Measurements from ENCODE around the gene ABCA4. TPM values are rescaled to one million over a fixed set of nuclear protein-coding genes. Genes with fewer than 3 reads are reported as not detected.

ABCA4 gene
- total and polyA plus RNA-seq, 2 of the 8 experiments (the other 6 are each of a cell fraction or from before 2014, with no cell fraction given): 0.06 TPM; not detected in 1

GRCh38 chr1:94105957-94106529 lies 14.9 kb downstream of the ABCA4 start:
- DNase-seq (ENCODE audit: low read depth in 1 of 2, low spot score in 2 of 2): no peak
- peak overlapping the region in 1 of 2 experiments; percentile 50; a peak in 1 of 4 replicates for H3K4me2 ChIP-seq (ENCODE audit: insufficient read depth in 1 of 2, low read depth in 2 of 2, low read length in 2 of 2)
- WGBS, 2 experiments (ENCODE audit: extremely low coverage in 1 of 2, insufficient coverage in 1 of 2, insufficient read length in 1 of 2, insufficient replicate concordance in 2 of 2, low coverage in 1 of 2, low lambda C conversion rate in 2 of 2, missing lambda C conversion rate in 1 of 2): 82% methylated on average over 9 of the region's 9 CpGs; no CpG with 5 or more reads in 1 of the 2 experiments

More at GRCh38 chr1:94105957-94106529, 14.9 kb downstream of the ABCA4 start:
- Histone ChIP-seq H4K8ac (ENCODE audit: extremely low read depth, insufficient read depth, low read length) (no peak overlapping the region), H3K36me3 (ENCODE audit: control insufficient read depth in 2 of 4, insufficient read depth in 4 of 4, low read length in 3 of 4) (no peaks in the 10 kb centered on the region), H2BK120ac (replicated peaks; ENCODE audit: low read depth, low read length) (no peak overlapping the region), H3K27me3 (replicated peaks in 1 of 4; ENCODE audit: control insufficient read depth in 3 of 4, extremely low read depth in 1 of 4, insufficient read depth in 3 of 4, low read length in 3 of 4) (peaks cover 0 to 5% (median 2%) of the 10 kb centered on the region in 4 experiments; a peak in 3 of 7 replicates), H3K4me1 (replicated peaks in 1 of 4; ENCODE audit: control insufficient read depth in 3 of 4, insufficient read depth in 4 of 4, low read length in 3 of 4) (peaks cover 0 to 13% (median 7%) of the 10 kb centered on the region in 4 experiments; a peak in 6 of 7 replicates), H4K91ac (replicated peaks; ENCODE audit: insufficient read length, low read length) (no peak overlapping the region), H3K4me3 (ENCODE audit: extremely low read depth in 1 of 4, insufficient read depth in 2 of 4, low read depth in 3 of 4, low read length in 4 of 4) (peak overlapping the region in 1 of 4 experiments; percentile 14; a peak in 1 of 8 replicates), H3K79me2 (ENCODE audit: control insufficient read depth in 1 of 2, insufficient read depth in 2 of 2, low read length in 2 of 2) (no peaks in the 10 kb centered on the region), H3K14ac (ENCODE audit: insufficient read length) (no peak overlapping the region), H3K56ac (replicated peaks; ENCODE audit: insufficient read length, low read depth, low read length) (no peak overlapping the region), H3K23ac (ENCODE audit: insufficient read length) (no peak overlapping the region), H3K4ac (replicated peaks; ENCODE audit: insufficient read length, low read depth, low read length) (no peak overlapping the region), H2AFZ (ENCODE audit: low read length) (peak overlapping the region; percentile 52; the same call in 1 of the 2 replicates), H4K20me1 (replicated peaks in 1 of 2; ENCODE audit: control insufficient read depth in 1 of 2, insufficient read depth in 2 of 2, low read length in 2 of 2) (no peaks in the 10 kb centered on the region), H2BK15ac (ENCODE audit: low read length) (no peak overlapping the region), H3K9ac (replicated peaks in 1 of 4; ENCODE audit: extremely low read depth in 1 of 4, low read depth in 3 of 4, low read length in 3 of 4) (no peak overlapping the region), H3K23me2 (ENCODE audit: low read depth, low read length) (peaks cover 2% of the 10 kb centered on the region; the same call in 1 of the 2 replicates), H2BK20ac (ENCODE audit: low read length) (no peak overlapping the region; the same call in 1 of the 2 replicates), H3K27ac (ENCODE audit: low read depth, low read length) (no peak overlapping the region), H3K79me1 (ENCODE audit: low read depth, low read length) (no peaks in the 10 kb centered on the region), H2AK5ac (ENCODE audit: low read depth, low read length) (no peak overlapping the region), H4K5ac (ENCODE audit: insufficient read length, low read depth, low read length) (no peak overlapping the region), H2BK5ac (ENCODE audit: low read depth, low read length) (no peak overlapping the region), H2BK12ac (ENCODE audit: low read depth, low read length) (peak overlapping the region; percentile 68; the same call in 1 of the 2 replicates), H3K18ac (ENCODE audit: extremely low read depth, low read length) (peak overlapping the region; percentile 36), H3K9me3 (ENCODE audit: insufficient read depth in 2 of 2, low read depth in 1 of 2, low read length in 1 of 2) (no peaks in the 10 kb centered on the region)
- POLR2A ChIA-PET (ENCODE audit: partially characterized antibody): no interaction called here
- CTCF ChIA-PET (ENCODE audit: partially characterized antibody): interaction anchor here (1.5 to 4.1 kb wide), 2 partner anchors 44 to 229 kb away, joined by 3 to 20 read pairs; no protein-coding TSS in a partner anchor
- no peak for TF ChIP-seq ZNF274 (IDR thresholded peaks at IDR 0.05; ENCODE audit: borderline replicate concordance, extremely low read depth, low read length)
- TF ChIP-seq E2F6 (IDR thresholded peaks at IDR 0.05): no peak
- TF ChIP-seq KDM4A (IDR thresholded peaks at IDR 0.05; ENCODE audit: low read depth, low read length, severe bottlenecking): no peak
- TF ChIP-seq TAF7 (optimal IDR thresholded peaks at IDR 0.05; ENCODE audit: borderline replicate concordance, low read depth, low read length): no peak
- no peak for TF ChIP-seq EZH2 (IDR thresholded peaks at IDR 0.05; ENCODE audit: low read depth, low read length, severe bottlenecking)
- TF ChIP-seq BRCA1 (IDR thresholded peaks at IDR 0.05; ENCODE audit: low read depth, low read length): no peak
- no peak for TF ChIP-seq ASH2L (IDR thresholded peaks at IDR 0.05; ENCODE audit: low read length)
- no peak for TF ChIP-seq USF2 (IDR thresholded peaks at IDR 0.05; ENCODE audit: low read length)
- no peak for TF ChIP-seq SIX5 (IDR thresholded peaks at IDR 0.05; ENCODE audit: low read depth, low read length)
- no peak for TF ChIP-seq CEBPB (IDR thresholded peaks at IDR 0.05; ENCODE audit: low read depth, low read length)
- no peak for FAIRE-seq
